Thyroid gland (tissue), 4 donors: ENCODE results near the gene DENND5A. TPM values are rescaled to one million over a fixed set of nuclear protein-coding genes. Genes with fewer than 3 reads are reported as not detected.
"Not testable (repeated sequence)": the region's sequence is repeated elsewhere in the genome, so short reads cannot be mapped to it uniquely, and the experiment has no call there.

Experiments used
- DNase-seq, 2 donors: peaks; one replicate each; pipeline ENCODE4 v3.0.0-alpha.2; 2019
- H3K27ac ChIP-seq, 3 donors: fragments of 200-600 bp; sonication (generic); 1 replicate in 2 of 3; 2 replicates in 1 of 3; pipeline ENCODE4 v1.5.1; 2016 to 2019; ENCODE audit warnings: mild to moderate bottlenecking in 1 of 3, moderate library complexity in 1 of 3
- H3K27me3 ChIP-seq: fragments of 200-600 bp; sonication (generic); one replicate; pipeline ENCODE4 v1.5.1; 2019
- H3K36me3 ChIP-seq, 2 donors: fragments of 200-600 bp; sonication (generic); one replicate each; pipeline ENCODE4 v1.5.1; 2016 to 2019
- H3K4me1 ChIP-seq, 2 donors: fragments of 200-600 bp; sonication (generic); one replicate each; pipeline ENCODE4 v1.5.1; 2017 to 2019
- H3K4me3 ChIP-seq, 3 donors: fragments of 200-600 bp; sonication (generic); replicated peaks in 1 of 3; 1 replicate in 2 of 3; 2 replicates in 1 of 3; pipeline ENCODE4 v1.5.1; 2016; ENCODE audit warnings: mild to moderate bottlenecking in 1 of 3
- H3K9me3 ChIP-seq: fragments of 200-600 bp; sonication (generic); one replicate; pipeline ENCODE4 v1.5.1; 2017
- CTCF ChIP-seq, 6 experiments: fragments of 200-600 bp in 3 of 6; fragments of 450-650 bp in 3 of 6; sonication (generic) in 3 of 6; IDR thresholded peaks; one replicate each; pipeline ENCODE4 v1.5.1; 2016 to 2019; ENCODE audit warnings: antibody characterized with exemption in 6 of 6, mild to moderate bottlenecking in 2 of 6, inconsistent platforms in 1 of 6, moderate library complexity in 1 of 6
- POLR2A ChIP-seq, 2 donors: fragments of 450-650 bp; IDR thresholded peaks; one replicate each; pipeline ENCODE4 v1.6.1; 2017; ENCODE audit warnings: antibody characterized with exemption in 2 of 2, mild to moderate bottlenecking in 2 of 2, moderate library complexity in 1 of 2
- WGBS, 2 donors: methylation state at CpG; one replicate each; pipeline ENCODE4 v1.1.5; 2017; 5-methylcytosine and 5-hydroxymethylcytosine counted together
- intact Hi-C: fragments of 100-400 bp; cut with DNase I; formaldehyde crosslinking; loops from one replicate; pipeline ENCODE4 v1.15.1; 2023
- total RNA-seq, 4 donors: library from RNA; depleted of rRNA; stranded (reverse); fragments of >200 nt; gene quantifications; one replicate each; pipeline ENCODE4 v1.2.3, GENCODE V29; 2016

DENND5A gene
- total RNA-seq, 4 donors from 2014 or later: 45.6 to 80.8 (median 59.3) TPM

GRCh38 chr11:9266132-9266736 is 1.1 kb upstream of the DENND5A start:
- no peaks in the 10 kb centered on the region for H3K36me3 ChIP-seq
- H3K9me3 ChIP-seq: no peaks in the 10 kb centered on the region
- intact Hi-C loops: loop anchor here (10.0 kb wide), 1 partner anchor 49 kb away; the partner anchor contains the start of gene TMEM41B
- no peak overlapping the region for H3K4me3 ChIP-seq
- H3K4me1 ChIP-seq: peaks cover 4 to 10% of the 10 kb centered on the region in 2 donors
- 84 to 88% methylated on average over 13 of the region's 13 CpGs for WGBS, 2 donors
- peak overlapping the region in 1 of 3 donors; percentile 91 for H3K27ac ChIP-seq
- TF ChIP-seq CTCF (IDR thresholded peaks at IDR 0.05): no peak
- no peak for TF ChIP-seq POLR2A (IDR thresholded peaks at IDR 0.05)
- no peaks in the 10 kb centered on the region for H3K27me3 ChIP-seq
- no peak for DNase-seq

- H3K27ac ChIP-seq: peak overlapping the region; percentile 80 to 97 (median 91)
- 0 to 2% methylated on average over 18 to 25 of the region's 76 CpGs for WGBS, 2 donors
- H3K27me3 ChIP-seq: no peaks in the 10 kb centered on the region
- TF ChIP-seq CTCF (IDR thresholded peaks at IDR 0.05) (no peak), POLR2A (IDR thresholded peaks at IDR 0.05) (peak in 1 of 2 donors; percentile 5)
- intact Hi-C loops: loop anchor here (10.0 kb wide), 1 partner anchor 50 kb away; the partner anchor contains the start of gene TMEM41B
- H3K4me1 ChIP-seq: peaks cover 4 to 22% of the 10 kb centered on the region in 2 donors
- H3K4me3 ChIP-seq: peak overlapping the region; percentile 91 to 95 (median 95)
- no peaks in the 10 kb centered on the region for H3K36me3 ChIP-seq
- DNase-seq: peak; percentile 27 to 33
- no peaks in the 10 kb centered on the region for H3K9me3 ChIP-seq
These were observed 587 bp downstream of the DENND5A start for GRCh38 chr11:9264316-9265210.

- intact Hi-C loops: loop anchor here (10.0 kb wide), 1 partner anchor 51 kb away; the partner anchor contains the start of gene TMEM41B
- no peak for DNase-seq
- no peaks in the 10 kb centered on the region for H3K27me3 ChIP-seq
- H3K9me3 ChIP-seq: no peaks in the 10 kb centered on the region
- H3K36me3 ChIP-seq: no peaks in the 10 kb centered on the region
- TF ChIP-seq CTCF (IDR thresholded peaks at IDR 0.05): no peak
- no peak for TF ChIP-seq POLR2A (IDR thresholded peaks at IDR 0.05)
- H3K4me1 ChIP-seq: peaks cover 4 to 22% of the 10 kb centered on the region in 2 donors
- WGBS, 2 donors: 19% methylated on average over 9 of the region's 9 CpGs
- peak overlapping the region; percentile 80 to 97 (median 91) for H3K27ac ChIP-seq
- peak overlapping the region in 2 of 3 donors; percentile 91 to 95 for H3K4me3 ChIP-seq
These were observed 1.3 kb downstream of the DENND5A start for GRCh38 chr11:9263840-9264315.

GRCh38 chr11:9260838-9261146 is 4.4 kb downstream of the DENND5A start:
- not testable (repeated sequence) for H3K9me3 ChIP-seq, H3K27me3 ChIP-seq, DNase-seq, H3K36me3 ChIP-seq, H3K4me3 ChIP-seq, H3K27ac ChIP-seq
- intact Hi-C loops: loop anchor here (10.0 kb wide), 1 partner anchor 54 kb away; the partner anchor contains the start of gene TMEM41B
- WGBS, 2 donors: 65 to 81% methylated on average over 2 of the region's 2 CpGs
- peaks cover 4 to 19% of the 10 kb centered on the region in 2 donors for H3K4me1 ChIP-seq

- intact Hi-C loops: loop anchor here (10.0 kb wide), 1 partner anchor 55 kb away; the partner anchor contains the start of gene TMEM41B
- no peaks in the 10 kb centered on the region for H3K27me3 ChIP-seq
- H3K4me3 ChIP-seq: no peak overlapping the region
- no peak overlapping the region for H3K27ac ChIP-seq
- no peaks in the 10 kb centered on the region for H3K36me3 ChIP-seq
- TF ChIP-seq CTCF (IDR thresholded peaks at IDR 0.05) (no peak), POLR2A (IDR thresholded peaks at IDR 0.05) (no peak)
- DNase-seq: no peak
- H3K4me1 ChIP-seq: peaks cover 4 to 15% of the 10 kb centered on the region in 2 donors
- WGBS, 2 donors: 58 to 66% methylated on average over 4 of the region's 4 CpGs
- no peaks in the 10 kb centered on the region for H3K9me3 ChIP-seq
These were observed 4.9 kb downstream of the DENND5A start for GRCh38 chr11:9259981-9260837.

GRCh38 chr11:9258279-9258678 is 6.9 kb downstream of the DENND5A start:
- H3K27me3 ChIP-seq, H3K4me3 ChIP-seq, H3K27ac ChIP-seq, H3K9me3 ChIP-seq, H3K36me3 ChIP-seq, intact Hi-C loops, DNase-seq: not testable (repeated sequence)
- peaks cover 0 to 20% of the 10 kb centered on the region in 2 donors for H3K4me1 ChIP-seq
- 94 to 98% methylated on average over 4 of the region's 4 CpGs for WGBS, 2 donors
